Naive thymus-derived CD4-positive, alpha-beta T cell (primary cell): Measurements from ENCODE around the gene OSBPL8. TPM values are rescaled to one million over a fixed set of nuclear protein-coding genes. Genes with fewer than 3 reads are reported as not detected.

Experiments used
- ATAC-seq: fragments of 150-1000 bp; cut with Tn5 transposase; 2 replicates; pipeline ENCODE4 v1.10.0; 2021; ENCODE audit warnings: mild to moderate bottlenecking, moderate library complexity
- CTCF ChIA-PET: fragments of 350-600 bp; sonication (Branson Sonifier 250); formaldehyde crosslinking; loops from one replicate; lab custom pipeline; 2021; ENCODE audit warnings: antibody characterized with exemption; lab: Charles Lee
- POLR2A ChIA-PET: fragments of 350-600 bp; sonication (Branson Sonifier 250); formaldehyde crosslinking; loops from one replicate; lab custom pipeline; 2021; ENCODE audit warnings: antibody characterized with exemption, inconsistent platforms; lab: Charles Lee
- DNase-seq, 9 donors: peaks; one replicate each; pipeline versions ENCODE4 v3.0.0 to v3.0.0-alpha.2; 2020 to 2022; ENCODE audit warnings: mixed read lengths in 1 of 9
- H3K27ac ChIP-seq: one replicate; pipeline ENCODE4 v1.7.0; 2013; ENCODE audit warnings: mild to moderate bottlenecking, low read depth, low read length, moderate library complexity
- H3K27me3 ChIP-seq, 2 donors: one replicate each; pipeline ENCODE4 v1.7.0; 2013; ENCODE audit warnings: low read length in 2 of 2, mild to moderate bottlenecking in 2 of 2, moderate library complexity in 2 of 2; ENCODE audit not compliant: control insufficient read depth in 2 of 2, insufficient read depth in 2 of 2
- H3K36me3 ChIP-seq, 3 experiments: 1 replicate in 2 of 3; 2 replicates in 1 of 3; pipeline ENCODE4 v1.7.0; 2013; ENCODE audit warnings: low read length in 3 of 3, mild to moderate bottlenecking in 3 of 3, moderate library complexity in 1 of 3; ENCODE audit not compliant: insufficient read depth in 3 of 3, control insufficient read depth in 2 of 3
- H3K4me1 ChIP-seq, 2 donors: one replicate each; pipeline ENCODE4 v1.7.0; 2013; ENCODE audit warnings: low read length in 2 of 2, mild to moderate bottlenecking in 2 of 2, moderate library complexity in 1 of 2; ENCODE audit not compliant: control insufficient read depth in 2 of 2, insufficient read depth in 2 of 2
- H3K4me3 ChIP-seq: 2 replicates; pipeline ENCODE4 v1.7.0; 2013; ENCODE audit warnings: mild to moderate bottlenecking, low read length
- H3K9me3 ChIP-seq, 3 experiments: 1 replicate in 2 of 3; 2 replicates in 1 of 3; pipeline ENCODE4 v1.7.0; 2013; ENCODE audit warnings: low read length in 3 of 3; ENCODE audit not compliant: control insufficient read depth in 2 of 3
- H3K27ac Mint-ChIP-seq, 9 donors: one replicate each; pipeline ENCODE4 v1.8.0; 2020 to 2022; ENCODE audit warnings: mixed read lengths in 9 of 9, mild to moderate bottlenecking in 8 of 9, moderate library complexity in 5 of 9, inconsistent platforms in 2 of 9
- H3K27me3 Mint-ChIP-seq, 5 donors: one replicate each; pipeline ENCODE4 v1.8.0; 2021 to 2022; ENCODE audit warnings: mixed read lengths in 5 of 5, mild to moderate bottlenecking in 1 of 5
- H3K36me3 Mint-ChIP-seq, 5 donors: one replicate each; pipeline ENCODE4 v1.8.0; 2020 to 2022; ENCODE audit warnings: mixed read lengths in 5 of 5, mild to moderate bottlenecking in 3 of 5, inconsistent platforms in 1 of 5
- H3K4me1 Mint-ChIP-seq, 7 donors: one replicate each; pipeline ENCODE4 v1.8.0; 2020 to 2022; ENCODE audit warnings: mixed read lengths in 7 of 7, mild to moderate bottlenecking in 3 of 7, inconsistent platforms in 1 of 7
- H3K4me3 Mint-ChIP-seq, 10 donors: one replicate each; pipeline ENCODE4 v1.8.0; 2020 to 2022; ENCODE audit warnings: mild to moderate bottlenecking in 10 of 10, mixed read lengths in 10 of 10, moderate library complexity in 6 of 10, inconsistent platforms in 2 of 10
- H3K9me3 Mint-ChIP-seq, 11 donors: one replicate each; pipeline ENCODE4 v1.8.0; 2020 to 2022; ENCODE audit warnings: mixed read lengths in 11 of 11, mild to moderate bottlenecking in 4 of 11, inconsistent platforms in 1 of 11, moderate library complexity in 1 of 11
- intact Hi-C, 2 donors: fragments of 100-400 bp; cut with micrococcal nuclease; formaldehyde crosslinking; loops; one replicate each; pipeline ENCODE4 v1.15.1; 2023
- polyA plus RNA-seq, 2 donors: library from polyadenylated mRNA; unstranded; fragments of 300-500 nt; fragmentation: Illumina TruSeq; gene quantifications; one replicate each; pipeline ENCODE4 v1.2.3, GENCODE V29; 2021
- total RNA-seq, 6 experiments: library from RNA in 5 of 6; stranded (reverse) in 5 of 6; gene quantifications; 1 replicate in 5 of 6; 2 replicates in 1 of 6; pipeline ENCODE4 v1.2.3 and lab custom pipeline; 2021 to 2026

Gene OSBPL8
- total and polyA plus RNA-seq, 7 experiments from 2014 or later: 113 to 157 (median 122) TPM

DNA sequence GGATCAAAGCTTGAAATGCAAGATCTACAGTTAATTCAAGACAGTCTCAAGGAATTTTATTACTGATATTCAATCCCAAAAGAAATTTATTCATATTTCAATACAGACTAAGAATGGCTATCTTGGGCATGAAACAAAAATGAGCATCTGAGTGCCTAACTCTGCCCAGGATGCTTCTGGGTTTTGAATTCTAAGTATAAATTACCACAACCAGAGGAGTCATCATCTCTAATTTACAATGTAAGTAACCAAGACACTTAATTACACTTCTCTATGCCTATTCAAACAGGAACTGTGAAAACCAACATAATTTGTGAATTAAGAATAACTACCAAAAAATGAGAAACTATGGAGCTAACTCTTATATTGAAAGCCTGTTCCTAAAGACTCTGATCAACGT lies 14.1 kb downstream of the OSBPL8 start:
- POLR2A ChIA-PET: interaction anchor here (0.6 to 2.3 kb wide), 4 partner anchors 13 to 1179 kb away, joined by 3 to 11 read pairs (median 4); no protein-coding TSS in a partner anchor
- Histone ChIP-seq H3K27ac (no peak overlapping the region), H3K27me3 (no peaks in the 10 kb centered on the region), H3K4me1 (peaks cover 20 to 43% of the 10 kb centered on the region in 2 donors), H3K4me3 (no peak overlapping the region), H3K9me3 (no peaks in the 10 kb centered on the region), H3K36me3 (no peaks in the 10 kb centered on the region)
- ATAC-seq (no peak), DNase-seq (no peak)
- no peak overlapping the region for H3K4me3 Mint-ChIP-seq
- CTCF ChIA-PET: no interaction called here
- peaks cover 48 to 94% (median 84%) of the 10 kb centered on the region in 7 donors for H3K4me1 Mint-ChIP-seq
- intact Hi-C loops: loop anchor here in 1 of 2 donors (5.0 kb wide), 1 partner anchor 42 kb away; no protein-coding TSS in a partner anchor
- peaks cover 0 to 1% (median 0%) of the 10 kb centered on the region in 11 donors for H3K9me3 Mint-ChIP-seq
- peaks cover 0 to 14% (median 0%) of the 10 kb centered on the region in 5 donors for H3K36me3 Mint-ChIP-seq
- H3K27ac Mint-ChIP-seq: no peak overlapping the region
- H3K27me3 Mint-ChIP-seq: no peaks in the 10 kb centered on the region

DNA sequence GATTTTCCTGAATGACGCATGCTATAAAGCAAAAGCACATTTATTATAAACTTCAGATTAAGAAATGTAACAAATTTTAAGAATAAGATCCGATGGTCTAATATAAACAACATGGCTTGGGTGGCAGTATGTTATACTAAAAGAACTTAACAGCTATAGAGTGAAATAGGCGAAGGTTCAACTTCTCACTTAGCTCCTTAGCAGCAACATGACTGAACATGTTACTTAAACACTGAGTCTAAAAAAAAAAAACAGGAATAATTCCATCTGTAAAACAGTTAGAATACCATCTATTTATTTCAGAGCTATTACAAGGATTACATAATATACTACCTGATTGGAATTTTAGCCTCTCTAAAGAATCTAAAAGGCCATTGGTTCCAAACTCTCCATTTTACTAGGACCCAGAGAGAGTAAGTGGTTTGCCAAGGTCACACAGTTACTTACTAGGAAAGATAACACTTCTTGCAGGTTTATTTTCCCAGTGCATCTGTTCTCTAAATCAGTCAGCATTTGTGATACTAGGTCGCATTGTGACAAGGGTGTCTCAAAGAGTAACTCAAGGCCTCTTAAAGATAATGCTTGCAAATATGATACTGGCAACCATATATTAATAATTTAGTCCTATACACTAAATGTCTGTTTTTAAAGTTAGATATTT lies 14.8 kb downstream of the OSBPL8 start:
- ATAC-seq: no peak
- Histone ChIP-seq H3K36me3 (no peaks in the 10 kb centered on the region), H3K27ac (no peak overlapping the region), H3K9me3 (no peaks in the 10 kb centered on the region), H3K27me3 (no peaks in the 10 kb centered on the region), H3K4me1 (peaks cover 25 to 45% of the 10 kb centered on the region in 2 donors), H3K4me3 (no peak overlapping the region)
- Mint-ChIP-seq H3K4me3 (peak overlapping the region in 2 of 10 donors; percentile 6 to 17), H3K27ac (peak overlapping the region in 1 of 9 donors; percentile 26), H3K9me3 (peaks cover 0 to 1% (median 0%) of the 10 kb centered on the region in 11 donors), H3K4me1 (peaks cover 51 to 94% (median 83%) of the 10 kb centered on the region in 7 donors), H3K36me3 (peaks cover 0 to 14% (median 0%) of the 10 kb centered on the region in 5 donors), H3K27me3 (no peaks in the 10 kb centered on the region)
- CTCF ChIA-PET: no interaction called here
- intact Hi-C loops: loop anchor here (1.0 to 5.0 kb wide), 3 partner anchors 8 to 43 kb away; no protein-coding TSS in a partner anchor
- DNase-seq: no peak
- POLR2A ChIA-PET: interaction anchor here (0.7 to 2.3 kb wide), 2 partner anchors 14 to 83 kb away, joined by 3 to 11 read pairs; no protein-coding TSS in a partner anchor

DNA sequence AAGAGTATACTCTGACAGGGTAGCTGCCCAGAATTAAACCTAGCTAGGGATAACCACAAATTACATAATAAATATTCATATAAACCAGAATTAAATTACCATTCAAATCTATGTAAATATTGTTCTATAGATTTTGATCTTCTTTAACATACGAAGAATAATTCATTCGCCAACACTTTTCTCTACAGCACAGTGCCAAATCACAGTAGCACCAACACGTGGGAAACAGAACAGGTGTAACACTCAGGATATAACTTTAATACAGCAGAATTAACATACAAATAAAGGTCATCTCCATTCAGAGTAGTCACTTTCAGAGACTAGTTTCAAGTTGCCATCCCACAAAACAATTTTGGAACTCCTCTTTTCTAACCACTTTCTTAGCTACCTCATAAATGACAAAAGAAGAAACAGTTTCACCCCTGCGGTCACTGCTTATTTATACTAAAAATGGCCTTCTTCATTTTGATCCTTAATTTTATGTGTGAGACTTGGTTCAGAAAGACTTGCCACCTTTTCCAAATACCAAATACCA lies 15.7 kb downstream of the OSBPL8 start:
- peak overlapping the region in 2 of 9 donors; percentile 37 to 49 for H3K27ac Mint-ChIP-seq
- ChIA-PET POLR2A (no interaction called here), CTCF (no interaction called here)
- no peaks in the 10 kb centered on the region for H3K27me3 Mint-ChIP-seq
- DNase-seq (no peak), ATAC-seq (no peak)
- Histone ChIP-seq H3K9me3 (no peaks in the 10 kb centered on the region), H3K4me1 (peaks cover 28 to 44% of the 10 kb centered on the region in 2 donors), H3K27ac (no peak overlapping the region), H3K4me3 (no peak overlapping the region), H3K36me3 (no peaks in the 10 kb centered on the region), H3K27me3 (no peaks in the 10 kb centered on the region)
- peak overlapping the region in 2 of 10 donors; percentile 22 to 56 for H3K4me3 Mint-ChIP-seq
- H3K9me3 Mint-ChIP-seq: peaks cover 0 to 1% (median 0%) of the 10 kb centered on the region in 11 donors
- intact Hi-C loops: loop anchor here (1.0 to 5.0 kb wide), 4 partner anchors 8 to 43 kb away; no protein-coding TSS in a partner anchor
- peaks cover 44 to 94% (median 77%) of the 10 kb centered on the region in 7 donors for H3K4me1 Mint-ChIP-seq
- peaks cover 0 to 12% (median 0%) of the 10 kb centered on the region in 5 donors for H3K36me3 Mint-ChIP-seq

DNA sequence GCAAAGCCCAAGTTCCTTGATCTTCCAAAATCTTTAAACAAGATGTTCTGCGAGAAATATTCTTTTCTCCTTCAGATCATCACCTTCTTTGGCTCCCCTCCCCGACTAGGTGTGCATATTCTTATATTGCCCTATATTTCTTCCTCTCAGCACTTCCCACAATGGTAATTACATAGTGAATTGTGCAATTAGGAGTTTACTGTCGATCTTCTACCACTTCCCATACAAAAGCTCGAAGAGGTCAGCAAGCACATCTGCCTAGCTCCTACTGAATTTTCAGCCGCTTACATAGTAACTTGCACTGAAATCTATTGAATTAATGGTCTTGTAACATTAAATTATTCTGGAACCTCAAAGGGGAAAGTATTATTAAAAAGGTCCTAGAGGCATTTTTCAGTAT lies 16.7 kb downstream of the OSBPL8 start:
- Histone ChIP-seq H3K27ac (no peak overlapping the region), H3K4me3 (no peak overlapping the region), H3K36me3 (no peaks in the 10 kb centered on the region), H3K27me3 (no peaks in the 10 kb centered on the region), H3K9me3 (no peaks in the 10 kb centered on the region), H3K4me1 (peaks cover 28 to 34% of the 10 kb centered on the region in 2 donors)
- intact Hi-C loops: loop anchor here (1.0 to 5.0 kb wide), 4 partner anchors 11 to 44 kb away; no protein-coding TSS in a partner anchor
- POLR2A ChIA-PET: no interaction called here
- CTCF ChIA-PET: no interaction called here
- Mint-ChIP-seq H3K4me3 (peak overlapping the region in 5 of 10 donors; percentile 4 to 37 (median 19)), H3K4me1 (peaks cover 36 to 89% (median 67%) of the 10 kb centered on the region in 7 donors), H3K36me3 (peaks cover 0 to 8% (median 0%) of the 10 kb centered on the region in 5 donors), H3K9me3 (peaks cover 0 to 1% (median 0%) of the 10 kb centered on the region in 11 donors), H3K27me3 (no peaks in the 10 kb centered on the region), H3K27ac (peak overlapping the region in 5 of 9 donors; percentile 0 to 37 (median 24))
- DNase-seq (no peak), ATAC-seq (peak; percentile 32)

DNA sequence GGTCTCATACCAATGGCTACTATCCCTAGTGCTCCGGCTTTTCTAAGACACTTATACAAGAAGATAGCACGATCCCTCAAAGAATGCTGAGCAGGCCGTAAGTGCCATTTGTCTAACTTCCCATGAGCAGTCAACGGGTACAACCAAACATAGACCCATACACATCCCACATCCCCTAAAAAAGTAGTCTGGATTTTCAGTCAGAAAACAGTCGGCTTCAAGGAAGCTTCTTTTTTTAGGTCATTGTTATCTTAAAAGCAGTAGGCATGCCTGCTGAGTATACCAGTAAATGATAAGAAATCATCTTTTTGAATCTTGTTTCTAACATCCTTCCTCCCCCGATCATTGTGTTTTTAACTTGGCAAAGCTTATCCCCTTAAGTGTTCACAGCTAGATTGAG lies 19.8 kb downstream of the OSBPL8 start:
- peaks cover 14 to 17% of the 10 kb centered on the region in 2 donors for H3K4me1 ChIP-seq
- ATAC-seq (no peak), DNase-seq (no peak)
- no peaks in the 10 kb centered on the region for H3K36me3 ChIP-seq
- no peaks in the 10 kb centered on the region for H3K27me3 ChIP-seq
- Mint-ChIP-seq H3K27ac (peak overlapping the region in 5 of 9 donors; percentile 31 to 78 (median 34)), H3K36me3 (peaks cover 4 to 23% (median 20%) of the 10 kb centered on the region in 5 donors), H3K27me3 (no peaks in the 10 kb centered on the region), H3K4me1 (peaks cover 26 to 79% (median 61%) of the 10 kb centered on the region in 7 donors), H3K9me3 (peaks cover 0 to 10% (median 0%) of the 10 kb centered on the region in 11 donors), H3K4me3 (peak overlapping the region in 7 of 10 donors; percentile 18 to 57 (median 50))
- H3K9me3 ChIP-seq: no peaks in the 10 kb centered on the region
- intact Hi-C loops: loop anchor here in 1 of 2 donors (2.0 to 5.0 kb wide), 4 partner anchors 15 to 48 kb away; partner anchors contain the start of gene OSBPL8
- ChIA-PET CTCF (no interaction called here), POLR2A (no interaction called here)
- H3K4me3 ChIP-seq: no peak overlapping the region
- no peak overlapping the region for H3K27ac ChIP-seq

DNA sequence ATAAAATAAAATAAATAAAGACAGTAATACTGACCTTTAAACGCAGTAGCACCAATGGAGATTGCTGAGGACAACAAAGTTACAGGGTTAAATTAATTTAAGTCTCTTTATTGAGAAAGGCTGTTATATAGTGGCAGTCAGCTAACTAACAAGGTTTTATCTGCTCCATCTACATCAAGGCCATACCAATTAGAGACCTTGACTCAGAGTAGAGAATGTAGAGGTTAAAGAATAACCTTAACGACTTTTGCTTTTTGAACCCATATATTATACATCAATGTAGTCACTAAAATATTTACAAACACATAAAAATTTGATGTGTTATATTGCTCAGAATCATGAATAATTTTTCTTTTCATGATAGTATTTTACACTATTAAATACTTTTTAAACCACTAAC lies 21.6 kb downstream of the OSBPL8 start:
- DNase-seq (no peak), ATAC-seq (no peak)
- no peaks in the 10 kb centered on the region for H3K36me3 ChIP-seq
- Mint-ChIP-seq H3K4me1 (peaks cover 25 to 78% (median 61%) of the 10 kb centered on the region in 7 donors), H3K9me3 (peaks cover 0 to 10% (median 1%) of the 10 kb centered on the region in 11 donors), H3K27ac (no peak overlapping the region), H3K27me3 (no peaks in the 10 kb centered on the region), H3K36me3 (peaks cover 7 to 34% (median 27%) of the 10 kb centered on the region in 5 donors), H3K4me3 (no peak overlapping the region)
- POLR2A ChIA-PET: no interaction called here
- no peak overlapping the region for H3K4me3 ChIP-seq
- no peaks in the 10 kb centered on the region for H3K9me3 ChIP-seq
- H3K27ac ChIP-seq: no peak overlapping the region
- intact Hi-C loops: no loop called here
- H3K27me3 ChIP-seq: no peaks in the 10 kb centered on the region
- peaks cover 12 to 13% of the 10 kb centered on the region in 2 donors for H3K4me1 ChIP-seq
- CTCF ChIA-PET: no interaction called here
